ENCODE results near the gene RALGAPA1. TPM values are rescaled to one million over a fixed set of nuclear protein-coding genes. Genes with fewer than 3 reads are reported as not detected.
"Not testable (repeated sequence)": the region's sequence is repeated elsewhere in the genome, so short reads cannot be mapped to it uniquely, and the experiment has no call there.

The RALGAPA1 gene
- total RNA-seq, 1 donor from 2014 or later, result 47.9 TPM

DNA sequence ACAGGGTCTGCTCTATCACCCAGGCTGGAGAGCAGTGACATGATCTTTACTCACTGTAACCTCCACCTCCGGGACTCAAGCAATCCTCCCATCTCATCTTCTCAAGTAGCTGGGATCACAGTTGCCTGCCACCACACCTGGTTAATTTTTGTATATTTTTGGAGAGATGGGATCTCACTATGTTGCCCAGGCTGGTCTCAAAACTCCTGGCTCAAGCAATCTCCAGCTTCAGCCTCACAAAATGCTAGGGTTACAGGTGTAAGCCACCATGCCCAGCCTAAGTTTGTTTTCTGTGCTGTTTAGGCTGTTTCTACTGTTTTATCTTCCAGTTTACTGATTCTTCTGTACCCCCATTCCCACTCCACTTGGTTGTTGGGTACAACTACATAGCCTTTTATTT lies 208.8 kb downstream of the RALGAPA1 start:
- peaks cover 3% of the 10 kb centered on the region for H3K9me3 Mint-ChIP-seq (ENCODE audit: unreplicated experiment)
- no peaks in the 10 kb centered on the region for H3K4me1 Mint-ChIP-seq (ENCODE audit: unreplicated experiment)
- no peak for DNase-seq (ENCODE audit: extremely low spot score, unreplicated experiment)
- no peaks in the 10 kb centered on the region for H3K27me3 Mint-ChIP-seq (ENCODE audit: unreplicated experiment)
- no peak overlapping the region for H3K4me3 Mint-ChIP-seq (ENCODE audit: unreplicated experiment)
- no peak overlapping the region for H3K27ac Mint-ChIP-seq (ENCODE audit: unreplicated experiment)
- TF ChIP-seq, protein P1, sequence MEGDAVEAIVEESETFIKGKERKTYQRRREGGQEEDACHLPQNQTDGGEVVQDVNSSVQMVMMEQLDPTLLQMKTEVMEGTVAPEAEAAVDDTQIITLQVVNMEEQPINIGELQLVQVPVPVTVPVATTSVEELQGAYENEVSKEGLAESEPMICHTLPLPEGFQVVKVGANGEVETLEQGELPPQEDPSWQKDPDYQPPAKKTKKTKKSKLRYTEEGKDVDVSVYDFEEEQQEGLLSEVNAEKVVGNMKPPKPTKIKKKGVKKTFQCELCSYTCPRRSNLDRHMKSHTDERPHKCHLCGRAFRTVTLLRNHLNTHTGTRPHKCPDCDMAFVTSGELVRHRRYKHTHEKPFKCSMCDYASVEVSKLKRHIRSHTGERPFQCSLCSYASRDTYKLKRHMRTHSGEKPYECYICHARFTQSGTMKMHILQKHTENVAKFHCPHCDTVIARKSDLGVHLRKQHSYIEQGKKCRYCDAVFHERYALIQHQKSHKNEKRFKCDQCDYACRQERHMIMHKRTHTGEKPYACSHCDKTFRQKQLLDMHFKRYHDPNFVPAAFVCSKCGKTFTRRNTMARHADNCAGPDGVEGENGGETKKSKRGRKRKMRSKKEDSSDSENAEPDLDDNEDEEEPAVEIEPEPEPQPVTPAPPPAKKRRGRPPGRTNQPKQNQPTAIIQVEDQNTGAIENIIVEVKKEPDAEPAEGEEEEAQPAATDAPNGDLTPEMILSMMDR (IDR thresholded peaks at IDR 0.05), result no peak
- peaks cover 57% of the 10 kb centered on the region for H3K36me3 Mint-ChIP-seq (ENCODE audit: unreplicated experiment)

DNA sequence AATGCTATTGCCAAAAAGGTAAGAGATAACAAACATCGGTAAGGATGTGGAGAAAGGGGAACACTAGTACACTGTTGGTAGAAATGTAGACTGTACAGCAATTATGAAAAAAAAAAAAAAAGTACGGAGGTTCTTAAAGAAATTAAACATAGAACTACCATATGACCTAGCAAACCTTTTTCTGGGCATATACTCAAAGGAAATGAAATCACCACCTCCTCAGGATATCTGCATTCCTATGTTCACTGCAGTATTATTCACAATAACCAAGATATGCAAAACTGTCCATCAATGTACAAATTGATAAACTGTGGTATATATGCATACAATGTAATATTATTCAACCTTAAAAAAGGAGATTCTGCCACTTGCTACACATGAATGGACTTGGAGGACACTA lies 214.5 kb downstream of the RALGAPA1 start:
- no peak for DNase-seq (ENCODE audit: extremely low spot score, unreplicated experiment)
- H3K36me3 Mint-ChIP-seq (ENCODE audit: unreplicated experiment), result peaks cover 43% of the 10 kb centered on the region

GRCh38 chr14:35587373-35587772 lies 221.7 kb downstream of the RALGAPA1 start:
- not testable (repeated sequence) for H3K27me3 Mint-ChIP-seq (ENCODE audit: unreplicated experiment); H3K4me1 Mint-ChIP-seq (ENCODE audit: unreplicated experiment); H3K4me3 Mint-ChIP-seq (ENCODE audit: unreplicated experiment); H3K27ac Mint-ChIP-seq (ENCODE audit: unreplicated experiment); DNase-seq (ENCODE audit: extremely low spot score, unreplicated experiment); H3K9me3 Mint-ChIP-seq (ENCODE audit: unreplicated experiment)
- peaks cover 43% of the 10 kb centered on the region for H3K36me3 Mint-ChIP-seq (ENCODE audit: unreplicated experiment)

More for the DNA sequence above, 214.5 kb downstream of the RALGAPA1 start:
- Mint-ChIP-seq H3K9me3 (ENCODE audit: unreplicated experiment) (peaks cover 5% of the 10 kb centered on the region), H3K4me3 (ENCODE audit: unreplicated experiment) (no peak overlapping the region), H3K27me3 (ENCODE audit: unreplicated experiment) (no peaks in the 10 kb centered on the region), H3K27ac (ENCODE audit: unreplicated experiment) (no peak overlapping the region), H3K4me1 (ENCODE audit: unreplicated experiment) (no peaks in the 10 kb centered on the region)
- TF ChIP-seq, protein P1 (IDR thresholded peaks at IDR 0.05), result no peak

DNA sequence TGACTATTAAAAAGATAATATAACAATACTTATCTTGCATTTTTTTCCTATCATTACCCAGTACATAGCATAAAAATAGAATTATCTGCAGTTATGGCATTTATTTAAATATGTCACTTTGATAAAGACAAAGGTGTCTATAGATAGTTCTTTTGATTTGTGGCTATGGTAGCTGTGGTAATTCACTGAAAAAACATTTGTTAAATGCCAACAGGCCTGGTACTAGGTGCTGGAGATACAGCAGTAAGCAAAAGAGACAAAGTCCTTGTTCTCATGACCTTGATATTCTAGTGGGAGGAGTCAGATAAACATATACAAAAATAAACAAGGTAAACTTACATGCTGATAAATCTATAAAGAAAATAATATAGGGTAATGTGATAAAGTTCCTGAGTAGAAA lies 230.5 kb downstream of the RALGAPA1 start:
- Mint-ChIP-seq H3K27me3 (ENCODE audit: unreplicated experiment) (no peaks in the 10 kb centered on the region), H3K4me1 (ENCODE audit: unreplicated experiment) (no peaks in the 10 kb centered on the region), H3K4me3 (ENCODE audit: unreplicated experiment) (no peak overlapping the region), H3K9me3 (ENCODE audit: unreplicated experiment) (peaks cover 5% of the 10 kb centered on the region), H3K27ac (ENCODE audit: unreplicated experiment) (no peak overlapping the region), H3K36me3 (ENCODE audit: unreplicated experiment) (peaks cover 12% of the 10 kb centered on the region)
- no peak for DNase-seq (ENCODE audit: extremely low spot score, unreplicated experiment)
- TF ChIP-seq, protein P1 (IDR thresholded peaks at IDR 0.05), result no peak

DNA sequence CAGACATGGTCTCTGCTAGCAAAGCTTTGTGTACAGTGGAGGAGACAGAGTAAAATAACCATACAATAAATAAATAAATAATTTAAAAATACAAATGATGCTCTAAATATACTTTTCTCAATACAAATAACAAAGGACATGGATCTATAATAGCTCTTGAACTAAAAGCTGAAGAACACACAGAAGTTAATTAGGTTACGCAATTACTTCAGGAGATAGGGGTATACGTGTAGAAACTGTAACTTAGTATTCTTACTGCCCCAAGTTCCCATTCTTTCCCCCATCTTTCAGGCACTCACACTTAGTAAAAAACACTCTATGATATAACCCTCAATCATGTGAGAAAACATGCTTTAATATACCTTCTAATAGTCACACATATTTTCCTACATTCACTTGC lies 231.0 kb downstream of the RALGAPA1 start:
- Mint-ChIP-seq H3K27ac (ENCODE audit: unreplicated experiment) (no peak overlapping the region), H3K9me3 (ENCODE audit: unreplicated experiment) (peaks cover under 1% of the 10 kb centered on the region), H3K4me1 (ENCODE audit: unreplicated experiment) (no peaks in the 10 kb centered on the region), H3K4me3 (ENCODE audit: unreplicated experiment) (no peak overlapping the region), H3K36me3 (ENCODE audit: unreplicated experiment) (peaks cover 8% of the 10 kb centered on the region), H3K27me3 (ENCODE audit: unreplicated experiment) (no peaks in the 10 kb centered on the region)
- TF ChIP-seq, protein P1 (IDR thresholded peaks at IDR 0.05), result no peak
- no peak for DNase-seq (ENCODE audit: extremely low spot score, unreplicated experiment)

DNA sequence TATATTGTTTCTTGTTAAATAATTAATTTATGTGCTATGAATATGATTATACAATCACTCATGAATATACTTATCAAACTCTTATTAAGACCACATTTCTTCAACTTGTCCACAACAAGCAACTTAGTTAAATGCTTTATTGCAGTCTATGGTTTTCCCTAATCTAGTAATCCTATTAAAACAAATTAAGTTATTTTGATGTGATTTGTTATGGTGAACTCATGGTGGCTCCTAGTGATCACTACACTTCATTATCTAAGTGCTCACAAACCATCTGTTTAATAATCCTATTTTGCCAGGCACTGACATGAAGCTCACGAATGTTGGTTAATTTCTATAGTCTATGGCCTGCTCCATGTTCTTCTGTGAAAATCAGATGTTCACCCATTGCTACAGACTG lies 232.2 kb downstream of the RALGAPA1 start:
- Mint-ChIP-seq H3K36me3 (ENCODE audit: unreplicated experiment) (peaks cover 4% of the 10 kb centered on the region), H3K4me3 (ENCODE audit: unreplicated experiment) (no peak overlapping the region), H3K9me3 (ENCODE audit: unreplicated experiment) (no peaks in the 10 kb centered on the region), H3K27me3 (ENCODE audit: unreplicated experiment) (no peaks in the 10 kb centered on the region), H3K4me1 (ENCODE audit: unreplicated experiment) (no peaks in the 10 kb centered on the region), H3K27ac (ENCODE audit: unreplicated experiment) (no peak overlapping the region)
- TF ChIP-seq, protein P1 (IDR thresholded peaks at IDR 0.05), result no peak
- DNase-seq (ENCODE audit: extremely low spot score, unreplicated experiment), result no peak

All from osteocyte (in vitro differentiated cells).